ENCODE measurements around the gene SLC38A3. TPM values are rescaled to one million over a fixed set of nuclear protein-coding genes. Genes with fewer than 3 reads are reported as not detected.
A peak's percentile ranks its signal among the peaks of the same experiment; 100 is the strongest.

The SLC38A3 gene
- total RNA-seq, 1 experiment from 2014 or later, result 2.9 TPM

GRCh38 chr3:50193746-50194127 is 11.3 kb upstream of the SLC38A3 start:
- Histone ChIP-seq H3K36me3 (no peaks in the 10 kb centered on the region), H3K9me3 (replicated peaks) (no peaks in the 10 kb centered on the region), H3K27ac (no peak overlapping the region), H3K4me1 (peaks cover 4% of the 10 kb centered on the region; the same call in 1 of the 2 replicates), H3K27me3 (no peaks in the 10 kb centered on the region), H3K4me3 (no peak overlapping the region)
- no peak for DNase-seq

- Histone ChIP-seq H3K9me3 (replicated peaks) (no peaks in the 10 kb centered on the region), H3K4me1 (peaks cover 4% of the 10 kb centered on the region; the same call in 1 of the 2 replicates), H3K27me3 (no peaks in the 10 kb centered on the region), H3K27ac (no peak overlapping the region), H3K36me3 (no peaks in the 10 kb centered on the region), H3K4me3 (no peak overlapping the region)
- DNase-seq, result peak; percentile 47 to 57
Measured at GRCh38 chr3:50194128-50194902, 10.8 kb upstream of the SLC38A3 start.

- peaks cover 4% of the 10 kb centered on the region; the same call in 1 of the 2 replicates for H3K4me1 ChIP-seq
- no peak overlapping the region for H3K4me3 ChIP-seq
- no peak for DNase-seq
- no peaks in the 10 kb centered on the region for H3K27me3 ChIP-seq
- H3K27ac ChIP-seq, result no peak overlapping the region
- H3K9me3 ChIP-seq (replicated peaks), result no peaks in the 10 kb centered on the region
- no peaks in the 10 kb centered on the region for H3K36me3 ChIP-seq
Measured at GRCh38 chr3:50194903-50195500, 10.1 kb upstream of the SLC38A3 start.

- no peaks in the 10 kb centered on the region for H3K36me3 ChIP-seq
- no peak overlapping the region for H3K4me3 ChIP-seq
- H3K4me1 ChIP-seq, result peaks cover 4% of the 10 kb centered on the region; the same call in 1 of the 2 replicates
- no peak for DNase-seq
- no peaks in the 10 kb centered on the region for H3K9me3 ChIP-seq (replicated peaks)
- H3K27ac ChIP-seq, result no peak overlapping the region
- no peaks in the 10 kb centered on the region for H3K27me3 ChIP-seq
Measured at GRCh38 chr3:50195501-50196252, 9.4 kb upstream of the SLC38A3 start.

GRCh38 chr3:50196253-50196801 is 8.7 kb upstream of the SLC38A3 start:
- Histone ChIP-seq H3K27ac (no peak overlapping the region), H3K4me1 (peaks cover 4% of the 10 kb centered on the region; the same call in 1 of the 2 replicates), H3K9me3 (replicated peaks) (no peaks in the 10 kb centered on the region), H3K4me3 (no peak overlapping the region), H3K36me3 (no peaks in the 10 kb centered on the region), H3K27me3 (no peaks in the 10 kb centered on the region)
- no peak for DNase-seq

GRCh38 chr3:50201573-50202315 is 3.3 kb upstream of the SLC38A3 start:
- H3K4me3 ChIP-seq, result no peak overlapping the region
- H3K27me3 ChIP-seq, result peaks cover 3% of the 10 kb centered on the region; the same call in 1 of the 2 replicates
- H3K4me1 ChIP-seq, result peaks cover 27% of the 10 kb centered on the region
- no peak overlapping the region for H3K27ac ChIP-seq
- DNase-seq, result peak in 1 of 2 experiments; percentile 45
- H3K9me3 ChIP-seq (replicated peaks), result no peaks in the 10 kb centered on the region
- no peaks in the 10 kb centered on the region for H3K36me3 ChIP-seq

GRCh38 chr3:50202353-50203112 is 2.5 kb upstream of the SLC38A3 start:
- Histone ChIP-seq H3K27me3 (peaks cover 3% of the 10 kb centered on the region; the same call in 1 of the 2 replicates), H3K4me1 (peaks cover 27% of the 10 kb centered on the region), H3K27ac (no peak overlapping the region)

GRCh38 chr3:50203113-50203808 is 1.8 kb upstream of the SLC38A3 start:
- no peaks in the 10 kb centered on the region for H3K36me3 ChIP-seq
- DNase-seq, result peak; percentile 47 to 52

More at GRCh38 chr3:50202353-50203112, 2.5 kb upstream of the SLC38A3 start:
- no peaks in the 10 kb centered on the region for H3K36me3 ChIP-seq
- no peak overlapping the region for H3K4me3 ChIP-seq
- H3K9me3 ChIP-seq (replicated peaks), result no peaks in the 10 kb centered on the region
- no peak for DNase-seq

GRCh38 chr3:50203809-50204803 is 965 bp upstream of the SLC38A3 start:
- peak in 1 of 2 experiments; percentile 13 for DNase-seq
- Histone ChIP-seq H3K9me3 (replicated peaks) (no peaks in the 10 kb centered on the region), H3K4me1 (peaks cover 27% of the 10 kb centered on the region), H3K27me3 (peaks cover 3% of the 10 kb centered on the region; the same call in 1 of the 2 replicates), H3K27ac (no peak overlapping the region), H3K36me3 (no peaks in the 10 kb centered on the region), H3K4me3 (peak overlapping the region; percentile 79; the same call in 1 of the 2 replicates)

More at GRCh38 chr3:50203113-50203808, 1.8 kb upstream of the SLC38A3 start:
- H3K9me3 ChIP-seq (replicated peaks), result no peaks in the 10 kb centered on the region
- H3K27me3 ChIP-seq, result peaks cover 3% of the 10 kb centered on the region; the same call in 1 of the 2 replicates
- no peak overlapping the region for H3K4me3 ChIP-seq
- no peak overlapping the region for H3K27ac ChIP-seq
- peaks cover 27% of the 10 kb centered on the region for H3K4me1 ChIP-seq

GRCh38 chr3:50205413-50206276 is 574 bp downstream of the SLC38A3 start:
- no peak overlapping the region for H3K27ac ChIP-seq
- DNase-seq, result peak; percentile 32 to 44
- no peaks in the 10 kb centered on the region for H3K9me3 ChIP-seq (replicated peaks)
- peak overlapping the region; percentile 79 for H3K4me3 ChIP-seq
- H3K36me3 ChIP-seq, result no peaks in the 10 kb centered on the region
- peaks cover 27% of the 10 kb centered on the region for H3K4me1 ChIP-seq
- H3K27me3 ChIP-seq, result peaks cover 3% of the 10 kb centered on the region; the same call in 1 of the 2 replicates

- peaks cover 20% of the 10 kb centered on the region for H3K4me1 ChIP-seq
- peaks cover 3% of the 10 kb centered on the region; the same call in 1 of the 2 replicates for H3K27me3 ChIP-seq
- no peak for DNase-seq
Measured at GRCh38 chr3:50207359-50208042, 2.4 kb downstream of the SLC38A3 start.

More at GRCh38 chr3:50207359-50208042, 2.4 kb downstream of the SLC38A3 start:
- Histone ChIP-seq H3K4me3 (no peak overlapping the region), H3K9me3 (replicated peaks) (no peaks in the 10 kb centered on the region), H3K36me3 (no peaks in the 10 kb centered on the region), H3K27ac (no peak overlapping the region)

All from SJCRH30 (cell line).